ENCODE data around the gene PLEKHO1. TPM values are rescaled to one million over a fixed set of nuclear protein-coding genes. Genes with fewer than 3 reads are reported as not detected.
A peak's percentile ranks its signal among the peaks of the same experiment; 100 is the strongest.

The PLEKHO1 gene, protein sequence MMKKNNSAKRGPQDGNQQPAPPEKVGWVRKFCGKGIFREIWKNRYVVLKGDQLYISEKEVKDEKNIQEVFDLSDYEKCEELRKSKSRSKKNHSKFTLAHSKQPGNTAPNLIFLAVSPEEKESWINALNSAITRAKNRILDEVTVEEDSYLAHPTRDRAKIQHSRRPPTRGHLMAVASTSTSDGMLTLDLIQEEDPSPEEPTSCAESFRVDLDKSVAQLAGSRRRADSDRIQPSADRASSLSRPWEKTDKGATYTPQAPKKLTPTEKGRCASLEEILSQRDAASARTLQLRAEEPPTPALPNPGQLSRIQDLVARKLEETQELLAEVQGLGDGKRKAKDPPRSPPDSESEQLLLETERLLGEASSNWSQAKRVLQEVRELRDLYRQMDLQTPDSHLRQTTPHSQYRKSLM
- 73.2 TPM for polyA plus RNA-seq (2013, experiment 1 of 2)
- 70.2 TPM for polyA plus RNA-seq (2013, experiment 2 of 2)

DNA sequence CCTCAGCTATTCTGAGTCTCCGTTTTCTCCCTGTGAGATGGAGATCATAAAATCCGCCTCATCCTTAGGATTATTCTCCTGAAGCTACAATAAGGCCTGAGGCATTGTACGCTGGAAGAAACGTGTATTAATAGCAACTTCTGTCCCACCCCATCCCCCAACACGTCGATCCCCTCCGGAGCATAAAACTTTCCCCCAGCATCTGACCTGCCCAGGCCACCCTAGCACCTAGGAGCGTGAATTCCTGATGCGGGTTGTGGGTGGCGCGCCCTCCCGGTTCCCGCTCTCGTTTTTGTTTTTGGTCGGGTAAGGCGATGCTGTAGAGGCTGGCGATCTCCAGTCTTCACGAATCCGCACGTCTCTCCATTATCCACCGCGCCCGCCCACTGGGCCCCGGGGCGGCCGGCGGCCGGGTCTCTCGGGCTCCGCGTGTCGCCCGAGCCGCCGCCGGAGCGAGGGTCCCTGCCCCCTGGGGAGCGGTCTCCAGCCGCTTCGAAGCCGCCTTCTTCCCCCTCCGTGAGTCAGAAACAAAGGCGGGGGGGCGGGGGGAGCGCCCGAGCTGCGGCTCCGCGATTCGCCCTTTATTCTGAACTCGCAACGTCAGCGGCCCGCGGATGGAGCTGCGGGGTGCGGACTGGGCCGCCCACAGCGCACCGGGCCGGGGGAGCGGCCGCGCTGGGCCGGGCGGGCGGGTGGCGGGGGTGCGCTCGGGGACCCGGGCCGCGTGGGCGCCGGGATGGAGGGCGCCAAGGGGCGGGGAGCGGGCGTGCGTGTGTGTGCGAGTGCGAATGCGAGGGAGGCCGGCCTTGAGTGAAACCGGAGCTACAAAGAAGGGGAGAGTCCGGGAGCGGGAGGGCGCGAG is at the start of gene PLEKHO1:
Gene PLEKHO1 (plus strand): TSS at position 646 of the 862 bp plus-strand sequence. CDS start 342 bp downstream, outside the sequence.
- peak within 1 kb of the TSS; percentile 47 to 82 for H3K14ac ChIP-seq (ENCODE audit: low read length in 2 of 2)
- H3K9ac ChIP-seq (ENCODE audit: low read length): peak within 1 kb of the TSS; percentile 98
- no peaks in the 10 kb centered on the region for H3K79me1 ChIP-seq (replicated peaks; ENCODE audit: low read length, poor library complexity, severe bottlenecking)
- peak within 1 kb of the TSS; percentile 40 for H4K91ac ChIP-seq (ENCODE audit: low read length)
- peak within 1 kb of the TSS; percentile 50 for H4K8ac ChIP-seq (ENCODE audit: low read length)
- peak within 1 kb of the TSS; percentile 71 for H2BK15ac ChIP-seq (ENCODE audit: low read depth, poor library complexity, severe bottlenecking)
- H3K4me2 ChIP-seq (ENCODE audit: low read length, poor library complexity, severe bottlenecking): peak within 1 kb of the TSS; percentile 96
- peak within 1 kb of the TSS; percentile 91 for H2BK120ac ChIP-seq (ENCODE audit: low read depth, low read length)
- H2BK12ac ChIP-seq (ENCODE audit: low read length in 2 of 2): no peak within 1 kb of the TSS
- H2AK5ac ChIP-seq (ENCODE audit: low read length, severe bottlenecking): no peak within 1 kb of the TSS
- H3K4me3 ChIP-seq (ENCODE audit: insufficient read depth in 1 of 2, low read depth in 1 of 2, low read length in 2 of 2): peak within 1 kb of the TSS; percentile 81 to 96
- H3K9me3 ChIP-seq (ENCODE audit: control insufficient read depth, low read length): no peaks in the 10 kb centered on the region
- H2BK5ac ChIP-seq (ENCODE audit: low read depth, low read length, poor library complexity, severe bottlenecking): peak within 1 kb of the TSS; percentile 68
- peak within 1 kb of the TSS in 1 of 2 experiments; percentile 61 for H3K23ac ChIP-seq (ENCODE audit: low read length in 2 of 2)
- H3K4me1 ChIP-seq (ENCODE audit: control insufficient read depth, insufficient read depth, low read depth, low read length): peaks cover 15% of the 10 kb centered on the region
- under 1% methylated on average over 63 of the region's 89 CpGs for WGBS
- peaks cover 11 to 30% of the 10 kb centered on the region in 2 experiments for H3K36me3 ChIP-seq (ENCODE audit: control insufficient read depth in 1 of 2, insufficient read depth in 2 of 2, low read depth in 1 of 2, low read length in 2 of 2)
- peak; percentile 88 for DNase-seq
- peak within 1 kb of the TSS; percentile 67 to 89 for H3K18ac ChIP-seq (ENCODE audit: low read depth in 1 of 2, low read length in 2 of 2)
- H3K4ac ChIP-seq (ENCODE audit: low read depth in 1 of 2, low read length in 2 of 2): peak within 1 kb of the TSS; percentile 69 to 93
- peak within 1 kb of the TSS; percentile 55 for H2AFZ ChIP-seq (ENCODE audit: low read depth, low read length)
- H3K27me3 ChIP-seq (ENCODE audit: control insufficient read depth in 1 of 2, insufficient read depth in 1 of 2, low read length in 2 of 2): no peaks in the 10 kb centered on the region
- peak within 1 kb of the TSS; percentile 76 for H3K27ac ChIP-seq (ENCODE audit: low read length, poor library complexity, severe bottlenecking)

DNA sequence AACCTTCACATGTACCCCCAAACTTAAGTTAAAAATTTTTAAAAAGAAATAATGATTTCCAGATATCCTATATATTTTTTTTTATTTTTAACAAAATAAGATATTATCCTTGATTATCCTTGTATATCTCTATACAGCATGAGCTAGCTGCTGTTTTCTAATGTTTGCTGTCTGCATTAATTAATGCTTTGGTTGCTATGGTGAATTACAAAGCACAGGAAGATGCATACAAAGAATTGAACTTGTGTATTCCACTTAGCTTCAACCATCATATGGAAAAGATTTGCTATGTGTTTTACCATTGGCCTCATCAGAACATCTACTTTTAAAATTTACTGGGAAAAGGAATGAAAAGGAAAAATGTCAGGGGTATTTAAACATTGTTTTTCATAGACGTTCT is 46.7 kb upstream of the PLEKHO1 start:
- Histone ChIP-seq H3K36me3 (ENCODE audit: control insufficient read depth in 1 of 2, insufficient read depth in 2 of 2, low read depth in 1 of 2, low read length in 2 of 2) (peaks cover 7 to 49% of the 10 kb centered on the region in 2 experiments), H3K9ac (ENCODE audit: low read length) (no peak overlapping the region), H4K8ac (ENCODE audit: low read length) (no peak overlapping the region), H3K14ac (ENCODE audit: low read length in 2 of 2) (no peak overlapping the region), H2BK120ac (ENCODE audit: low read depth, low read length) (no peak overlapping the region), H3K4me2 (ENCODE audit: low read length, poor library complexity, severe bottlenecking) (no peak overlapping the region), H3K27ac (ENCODE audit: low read length, poor library complexity, severe bottlenecking) (no peak overlapping the region), H3K18ac (ENCODE audit: low read depth in 1 of 2, low read length in 2 of 2) (no peak overlapping the region), H2BK15ac (ENCODE audit: low read depth, poor library complexity, severe bottlenecking) (no peak overlapping the region), H3K27me3 (ENCODE audit: control insufficient read depth in 1 of 2, insufficient read depth in 1 of 2, low read length in 2 of 2) (no peaks in the 10 kb centered on the region), H3K4me1 (ENCODE audit: control insufficient read depth, insufficient read depth, low read depth, low read length) (no peaks in the 10 kb centered on the region), H3K79me1 (replicated peaks; ENCODE audit: low read length, poor library complexity, severe bottlenecking) (no peaks in the 10 kb centered on the region), H3K9me3 (ENCODE audit: control insufficient read depth, low read length) (peaks cover 5% of the 10 kb centered on the region), H4K91ac (ENCODE audit: low read length) (no peak overlapping the region), H2AK5ac (ENCODE audit: low read length, severe bottlenecking) (no peak overlapping the region), H2AFZ (ENCODE audit: low read depth, low read length) (no peak overlapping the region), H3K4ac (ENCODE audit: low read depth in 1 of 2, low read length in 2 of 2) (no peak overlapping the region), H3K4me3 (ENCODE audit: insufficient read depth in 1 of 2, low read depth in 1 of 2, low read length in 2 of 2) (no peak overlapping the region), H3K23ac (ENCODE audit: low read length in 2 of 2) (no peak overlapping the region), H2BK12ac (ENCODE audit: low read length in 2 of 2) (no peak overlapping the region), H2BK5ac (ENCODE audit: low read depth, low read length, poor library complexity, severe bottlenecking) (no peak overlapping the region)
- 86% methylated on average over 1 of the region's 1 CpG for WGBS
- no peak for DNase-seq

DNA sequence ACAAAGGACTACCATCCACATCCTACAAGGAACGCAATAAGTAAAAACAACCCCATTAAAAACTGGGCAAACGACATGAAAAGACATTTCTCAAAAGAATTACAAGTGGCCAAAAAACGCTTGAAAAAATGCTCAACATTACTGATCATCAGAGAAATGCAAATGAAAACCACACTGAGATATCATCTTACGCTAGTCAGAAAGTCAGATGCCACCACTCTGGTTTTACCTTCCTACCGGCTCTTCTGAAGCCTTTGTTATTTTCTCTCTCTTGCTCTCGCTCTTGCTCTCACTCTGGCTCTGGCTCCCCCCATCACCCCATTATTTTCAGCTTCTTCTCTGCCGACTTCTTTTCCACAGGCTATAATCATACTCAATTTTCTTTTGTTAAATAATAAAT is 43.4 kb upstream of the PLEKHO1 start:
- Histone ChIP-seq H3K27me3 (ENCODE audit: control insufficient read depth in 1 of 2, insufficient read depth in 1 of 2, low read length in 2 of 2) (no peaks in the 10 kb centered on the region), H2BK5ac (ENCODE audit: low read depth, low read length, poor library complexity, severe bottlenecking) (no peak overlapping the region), H3K14ac (ENCODE audit: low read length in 2 of 2) (no peak overlapping the region), H2AK5ac (ENCODE audit: low read length, severe bottlenecking) (no peak overlapping the region), H3K4ac (ENCODE audit: low read depth in 1 of 2, low read length in 2 of 2) (no peak overlapping the region), H3K18ac (ENCODE audit: low read depth in 1 of 2, low read length in 2 of 2) (no peak overlapping the region), H3K9ac (ENCODE audit: low read length) (no peak overlapping the region), H3K23ac (ENCODE audit: low read length in 2 of 2) (no peak overlapping the region), H3K79me1 (replicated peaks; ENCODE audit: low read length, poor library complexity, severe bottlenecking) (no peaks in the 10 kb centered on the region), H4K91ac (ENCODE audit: low read length) (no peak overlapping the region), H3K9me3 (ENCODE audit: control insufficient read depth, low read length) (peaks cover 5% of the 10 kb centered on the region), H3K4me1 (ENCODE audit: control insufficient read depth, insufficient read depth, low read depth, low read length) (no peaks in the 10 kb centered on the region), H2BK15ac (ENCODE audit: low read depth, poor library complexity, severe bottlenecking) (no peak overlapping the region), H2AFZ (ENCODE audit: low read depth, low read length) (no peak overlapping the region), H2BK120ac (ENCODE audit: low read depth, low read length) (no peak overlapping the region), H3K36me3 (ENCODE audit: control insufficient read depth in 1 of 2, insufficient read depth in 2 of 2, low read depth in 1 of 2, low read length in 2 of 2) (peaks cover 7 to 35% of the 10 kb centered on the region in 2 experiments), H4K8ac (ENCODE audit: low read length) (no peak overlapping the region), H2BK12ac (ENCODE audit: low read length in 2 of 2) (no peak overlapping the region), H3K4me2 (ENCODE audit: low read length, poor library complexity, severe bottlenecking) (peak overlapping the region; percentile 9), H3K4me3 (ENCODE audit: insufficient read depth in 1 of 2, low read depth in 1 of 2, low read length in 2 of 2) (no peak overlapping the region), H3K27ac (ENCODE audit: low read length, poor library complexity, severe bottlenecking) (no peak overlapping the region)
- WGBS: 98% methylated on average over 6 of the region's 7 CpGs
- no peak for DNase-seq

DNA sequence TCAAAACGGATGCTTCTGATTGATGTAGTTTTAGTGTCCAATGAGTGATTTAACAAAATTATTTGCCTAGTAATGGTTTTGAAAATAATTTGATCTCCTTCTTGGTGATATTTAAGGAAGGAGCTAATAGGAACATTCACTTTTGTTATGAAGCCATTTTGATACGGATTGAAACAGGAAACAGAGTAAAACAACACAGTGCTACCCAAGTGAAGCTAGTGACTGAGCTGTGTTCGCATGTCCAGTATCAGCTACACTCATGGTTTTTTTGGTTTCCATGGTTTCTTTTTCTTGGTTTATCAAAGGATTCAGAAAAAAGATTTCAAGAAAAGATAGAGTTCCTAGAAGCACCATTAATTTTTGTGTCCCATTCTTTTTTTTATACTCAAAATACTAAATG is 40.1 kb upstream of the PLEKHO1 start:
- Histone ChIP-seq H2AK5ac (ENCODE audit: low read length, severe bottlenecking) (no peak overlapping the region), H3K9me3 (ENCODE audit: control insufficient read depth, low read length) (peaks cover 11% of the 10 kb centered on the region), H3K9ac (ENCODE audit: low read length) (no peak overlapping the region), H3K4me3 (ENCODE audit: insufficient read depth in 1 of 2, low read depth in 1 of 2, low read length in 2 of 2) (no peak overlapping the region), H3K36me3 (ENCODE audit: control insufficient read depth in 1 of 2, insufficient read depth in 2 of 2, low read depth in 1 of 2, low read length in 2 of 2) (peaks cover 10 to 45% of the 10 kb centered on the region in 2 experiments), H3K79me1 (replicated peaks; ENCODE audit: low read length, poor library complexity, severe bottlenecking) (peaks cover 4% of the 10 kb centered on the region), H3K23ac (ENCODE audit: low read length in 2 of 2) (no peak overlapping the region), H3K4me1 (ENCODE audit: control insufficient read depth, insufficient read depth, low read depth, low read length) (no peaks in the 10 kb centered on the region), H2AFZ (ENCODE audit: low read depth, low read length) (no peak overlapping the region), H4K8ac (ENCODE audit: low read length) (no peak overlapping the region), H2BK15ac (ENCODE audit: low read depth, poor library complexity, severe bottlenecking) (no peak overlapping the region), H3K18ac (ENCODE audit: low read depth in 1 of 2, low read length in 2 of 2) (no peak overlapping the region), H3K27me3 (ENCODE audit: control insufficient read depth in 1 of 2, insufficient read depth in 1 of 2, low read length in 2 of 2) (no peaks in the 10 kb centered on the region), H2BK12ac (ENCODE audit: low read length in 2 of 2) (no peak overlapping the region), H3K4ac (ENCODE audit: low read depth in 1 of 2, low read length in 2 of 2) (no peak overlapping the region), H3K14ac (ENCODE audit: low read length in 2 of 2) (no peak overlapping the region), H2BK5ac (ENCODE audit: low read depth, low read length, poor library complexity, severe bottlenecking) (no peak overlapping the region), H4K91ac (ENCODE audit: low read length) (no peak overlapping the region), H3K27ac (ENCODE audit: low read length, poor library complexity, severe bottlenecking) (no peak overlapping the region), H2BK120ac (ENCODE audit: low read depth, low read length) (no peak overlapping the region), H3K4me2 (ENCODE audit: low read length, poor library complexity, severe bottlenecking) (no peak overlapping the region)
- 96% methylated on average over 3 of the region's 3 CpGs for WGBS
- DNase-seq: no peak

Measured in mesenchymal stem cell (in vitro differentiated cells and primary cell).